Kidney (tissue), 22 donors: ENCODE data around the gene CER1. TPM values are rescaled to one million over a fixed set of nuclear protein-coding genes. Genes with fewer than 3 reads are reported as not detected.
A peak's percentile ranks its signal among the peaks of the same experiment; 100 is the strongest.

ENCODE experiments used
- DNase-seq, 5 donors: peaks; one replicate each; pipeline ENCODE4 v3.0.0-alpha.2; 2013 to 2020
- FAIRE-seq: peaks from 2 replicates; lab custom pipeline; 2012; peaks lifted over from hg19 to GRCh38; lab: Jason Lieb, UNC
- H3K27ac ChIP-seq, 2 donors: one replicate each; pipeline ENCODE4 v1.7.0; 2013; ENCODE audit warnings: low read depth in 2 of 2, low read length in 2 of 2, inconsistent platforms in 1 of 2
- H3K27me3 ChIP-seq: one replicate; pipeline ENCODE4 v1.7.1; 2013; ENCODE audit warnings: low read length, inconsistent platforms; ENCODE audit not compliant: control insufficient read depth, insufficient read depth
- H3K36me3 ChIP-seq, 3 donors: one replicate each; pipeline versions ENCODE4 v1.7.0 to v1.7.1; 2013; ENCODE audit warnings: low read length in 3 of 3, control low read depth in 1 of 3, inconsistent platforms in 1 of 3; ENCODE audit not compliant: insufficient read depth in 3 of 3, control insufficient read depth in 2 of 3
- H3K4me1 ChIP-seq, 3 donors: one replicate each; pipeline versions ENCODE4 v1.7.0 to v1.7.1; 2013; ENCODE audit warnings: low read length in 3 of 3, inconsistent platforms in 1 of 3, low read depth in 1 of 3; ENCODE audit not compliant: control insufficient read depth in 2 of 3, insufficient read depth in 2 of 3
- H3K4me3 ChIP-seq, 3 donors: one replicate each; pipeline versions ENCODE4 v1.7.0 to v1.8.1; 2013; ENCODE audit warnings: low read length in 3 of 3, control low read depth in 1 of 3, inconsistent platforms in 1 of 3
- H3K9ac ChIP-seq, 3 donors: one replicate each; pipeline versions ENCODE4 v1.7.0 to v1.7.1; 2013; ENCODE audit warnings: low read length in 3 of 3, control low read depth in 1 of 3, inconsistent platforms in 1 of 3
- H3K9me3 ChIP-seq, 3 donors: one replicate each; pipeline versions ENCODE4 v1.7.0 to v1.7.1; 2013; ENCODE audit warnings: low read length in 3 of 3, control low read depth in 1 of 3, inconsistent platforms in 1 of 3; ENCODE audit not compliant: control insufficient read depth in 2 of 3, insufficient read depth in 1 of 3
- intact Hi-C: fragments of 100-400 bp; cut with DNase I; formaldehyde crosslinking; loops from one replicate; pipeline ENCODE4 v1.11.1; 2022
- long read RNA-seq, 10 donors: library from polyadenylated mRNA in 1 of 10; unstranded in 1 of 10; transcript quantifications; one replicate each; pipeline ENCODE4 v2.0.0 and lab custom pipeline, GENCODE V29; 2021 to 2026
- polyA plus RNA-seq: library from polyadenylated mRNA; stranded (reverse); fragments of 350-450 nt; fragmentation: Illumina TruSeq; extraction: RNeasy Lipid Tissue Mini Kit (QIAGEN cat#74804); gene quantifications from one replicate; pipeline ENCODE4 v1.2.3, GENCODE V29; 2014; ENCODE audit warnings: low read depth, low replicate concordance; ENCODE audit not compliant: insufficient read depth
- total RNA-seq: library from RNA; stranded (reverse); fragmentation: NEBNext Ultra II Directional; extraction: Animal tissue kit (Norgen Biotek cat#: 25700); gene quantifications from one replicate; pipeline ENCODE4 v1.2.1, GENCODE V29; 2021
- TF ChIP-seq, protein P1 (sequence below): IDR thresholded peaks from 3 replicates; pipeline ENCODE4 v1.5.1; 2012; ENCODE audit warnings: mild to moderate bottlenecking, moderate library complexity, borderline replicate concordance; ENCODE audit not compliant: insufficient read depth; ENCODE audit errors: extremely low read depth
- donor health status: control.
- donor health status: control.
- donor health status: control.
- donor health status: control.
- donor health status: control.
- donor health status: DM: yes; HTN: yes; CAD: no.
- donor health status: Normal renal cell carcinoma (clear cell type).

The CER1 gene, protein sequence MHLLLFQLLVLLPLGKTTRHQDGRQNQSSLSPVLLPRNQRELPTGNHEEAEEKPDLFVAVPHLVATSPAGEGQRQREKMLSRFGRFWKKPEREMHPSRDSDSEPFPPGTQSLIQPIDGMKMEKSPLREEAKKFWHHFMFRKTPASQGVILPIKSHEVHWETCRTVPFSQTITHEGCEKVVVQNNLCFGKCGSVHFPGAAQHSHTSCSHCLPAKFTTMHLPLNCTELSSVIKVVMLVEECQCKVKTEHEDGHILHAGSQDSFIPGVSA
- total RNA-seq (not detected), polyA plus RNA-seq (0.45 TPM)
- long read RNA-seq, donor 1, result 0 reads
- long read RNA-seq, donor 2, result 0 reads
- long read RNA-seq, donor 3, result 0 reads
- long read RNA-seq, donor 4, result 0 reads
- long read RNA-seq, donor 5, result 0 reads
- long read RNA-seq, donor 6, result 0 reads
- long read RNA-seq, donor 7, result 0 reads
- long read RNA-seq, donor 8, result 0 reads
- long read RNA-seq, donor 9, result 0 reads
- long read RNA-seq, donor 10, result 0 reads

DNA sequence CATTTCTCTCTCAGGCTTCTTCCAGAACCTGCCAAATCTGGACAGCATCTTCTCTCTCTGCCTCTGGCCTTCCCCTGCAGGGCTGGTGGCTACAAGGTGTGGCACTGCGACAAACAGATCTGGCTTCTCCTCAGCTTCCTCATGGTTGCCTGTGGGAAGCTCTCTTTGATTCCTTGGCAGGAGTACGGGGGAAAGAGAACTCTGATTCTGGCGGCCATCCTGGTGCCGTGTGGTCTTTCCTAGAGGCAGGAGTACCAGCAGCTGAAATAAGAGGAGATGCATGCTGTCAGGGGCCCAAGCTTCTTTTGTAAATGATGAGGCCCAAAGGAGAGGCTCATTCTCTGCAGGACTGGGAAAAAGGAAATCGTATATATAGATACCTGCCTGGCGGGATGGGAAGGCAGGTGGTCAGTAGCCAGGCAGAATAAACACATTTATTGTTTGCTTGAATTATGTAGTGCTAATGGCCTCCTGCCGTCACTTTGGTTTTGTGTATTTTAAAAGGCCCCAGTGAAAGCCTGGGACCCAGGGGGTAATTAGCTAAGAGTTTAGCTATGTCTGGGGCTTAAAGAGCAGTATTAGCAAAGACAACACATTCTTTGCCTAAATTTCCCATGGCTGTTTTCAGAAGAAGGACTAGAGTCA, at the start of gene CER1:
TSS of gene CER1 (minus strand) at position 343 of the 645 bp plus-strand sequence. CDS start at position 282, 61 bp downstream.
- Histone ChIP-seq H3K36me3 (no peaks in the 10 kb centered on the region), H3K4me3 (no peak within 1 kb of the TSS), H3K9me3 (no peaks in the 10 kb centered on the region), H3K27me3 (no peaks in the 10 kb centered on the region), H3K27ac (no peak within 1 kb of the TSS), H3K4me1 (no peaks in the 10 kb centered on the region), H3K9ac (no peak within 1 kb of the TSS)
- intact Hi-C loops, result no loop called here
- DNase-seq (no peak), FAIRE-seq (no peak)
- TF ChIP-seq, protein P1, sequence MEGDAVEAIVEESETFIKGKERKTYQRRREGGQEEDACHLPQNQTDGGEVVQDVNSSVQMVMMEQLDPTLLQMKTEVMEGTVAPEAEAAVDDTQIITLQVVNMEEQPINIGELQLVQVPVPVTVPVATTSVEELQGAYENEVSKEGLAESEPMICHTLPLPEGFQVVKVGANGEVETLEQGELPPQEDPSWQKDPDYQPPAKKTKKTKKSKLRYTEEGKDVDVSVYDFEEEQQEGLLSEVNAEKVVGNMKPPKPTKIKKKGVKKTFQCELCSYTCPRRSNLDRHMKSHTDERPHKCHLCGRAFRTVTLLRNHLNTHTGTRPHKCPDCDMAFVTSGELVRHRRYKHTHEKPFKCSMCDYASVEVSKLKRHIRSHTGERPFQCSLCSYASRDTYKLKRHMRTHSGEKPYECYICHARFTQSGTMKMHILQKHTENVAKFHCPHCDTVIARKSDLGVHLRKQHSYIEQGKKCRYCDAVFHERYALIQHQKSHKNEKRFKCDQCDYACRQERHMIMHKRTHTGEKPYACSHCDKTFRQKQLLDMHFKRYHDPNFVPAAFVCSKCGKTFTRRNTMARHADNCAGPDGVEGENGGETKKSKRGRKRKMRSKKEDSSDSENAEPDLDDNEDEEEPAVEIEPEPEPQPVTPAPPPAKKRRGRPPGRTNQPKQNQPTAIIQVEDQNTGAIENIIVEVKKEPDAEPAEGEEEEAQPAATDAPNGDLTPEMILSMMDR, result no peak

- FAIRE-seq (no peak), DNase-seq (no peak)
- Histone ChIP-seq H3K27ac (no peak overlapping the region), H3K4me1 (no peaks in the 10 kb centered on the region), H3K27me3 (no peaks in the 10 kb centered on the region), H3K4me3 (no peak overlapping the region), H3K9ac (no peak overlapping the region), H3K9me3 (no peaks in the 10 kb centered on the region), H3K36me3 (peaks cover under 1 to 12% (median 8%) of the 10 kb centered on the region in 3 donors)
- intact Hi-C loops, result no loop called here
- TF ChIP-seq, protein P1, result no peak
These were observed 48.1 kb upstream of the CER1 start for GRCh38 chr9:14770592-14770991.

- no peak for FAIRE-seq
- intact Hi-C loops, result loop anchor here (10.0 kb wide), 1 partner anchor 144 kb away; no protein-coding TSS in a partner anchor
These were observed 46.7 kb upstream of the CER1 start for GRCh38 chr9:14769230-14769571.

More at GRCh38 chr9:14769230-14769571, 46.7 kb upstream of the CER1 start:
- Histone ChIP-seq H3K27me3 (no peaks in the 10 kb centered on the region), H3K27ac (no peak overlapping the region), H3K36me3 (peaks cover 3 to 8% (median 8%) of the 10 kb centered on the region in 3 donors), H3K4me3 (no peak overlapping the region), H3K9ac (no peak overlapping the region), H3K9me3 (no peaks in the 10 kb centered on the region), H3K4me1 (no peaks in the 10 kb centered on the region)
- TF ChIP-seq, protein P1, result no peak
- DNase-seq, result peak in 2 of 5 donors; percentile 10 to 25
